Esophagus squamous epithelium (tissue), 4 donors: ENCODE measurements around the gene ARHGAP45.

Experiments
- CTCF ChIP-seq, 6 experiments: fragments of 450-650 bp in 4 of 6; fragments of 200-600 bp in 2 of 6; sonication (generic) in 2 of 6; IDR thresholded peaks; one replicate each; pipeline ENCODE4 v1.5.1; 2016 to 2019; ENCODE audit warnings: antibody characterized with exemption in 6 of 6, mild to moderate bottlenecking in 4 of 6, moderate library complexity in 4 of 6
- POLR2A ChIP-seq, 4 donors: fragments of 450-650 bp; IDR thresholded peaks; one replicate each; pipeline ENCODE4 v1.6.1; 2017; ENCODE audit warnings: antibody characterized with exemption in 4 of 4, mild to moderate bottlenecking in 4 of 4, moderate library complexity in 3 of 4

- peak in 1 of 4 donors; percentile 45 for TF ChIP-seq POLR2A (IDR thresholded peaks at IDR 0.05)
- no peak for TF ChIP-seq CTCF (IDR thresholded peaks at IDR 0.05)
Observed at GRCh38 chr19:1066748-1067340, at the start of gene ARHGAP45.
